NOMO-1 (cell line): Measurements from ENCODE around the gene TRIM29.

Experiments
- DNase-seq, 2 experiments: peaks; one replicate each; lab custom pipeline; 2025; ENCODE audit not compliant: unreplicated experiment in 2 of 2; lab: John Stamatoyannopoulos, UW

The TRIM29 gene

GRCh38 chr11:120124355-120124754, 13.6 kb downstream of the TRIM29 start:
- DNase-seq: no peak

- no peak for DNase-seq
Observed at GRCh38 chr11:120123946-120124345, 14.0 kb downstream of the TRIM29 start.

DNA sequence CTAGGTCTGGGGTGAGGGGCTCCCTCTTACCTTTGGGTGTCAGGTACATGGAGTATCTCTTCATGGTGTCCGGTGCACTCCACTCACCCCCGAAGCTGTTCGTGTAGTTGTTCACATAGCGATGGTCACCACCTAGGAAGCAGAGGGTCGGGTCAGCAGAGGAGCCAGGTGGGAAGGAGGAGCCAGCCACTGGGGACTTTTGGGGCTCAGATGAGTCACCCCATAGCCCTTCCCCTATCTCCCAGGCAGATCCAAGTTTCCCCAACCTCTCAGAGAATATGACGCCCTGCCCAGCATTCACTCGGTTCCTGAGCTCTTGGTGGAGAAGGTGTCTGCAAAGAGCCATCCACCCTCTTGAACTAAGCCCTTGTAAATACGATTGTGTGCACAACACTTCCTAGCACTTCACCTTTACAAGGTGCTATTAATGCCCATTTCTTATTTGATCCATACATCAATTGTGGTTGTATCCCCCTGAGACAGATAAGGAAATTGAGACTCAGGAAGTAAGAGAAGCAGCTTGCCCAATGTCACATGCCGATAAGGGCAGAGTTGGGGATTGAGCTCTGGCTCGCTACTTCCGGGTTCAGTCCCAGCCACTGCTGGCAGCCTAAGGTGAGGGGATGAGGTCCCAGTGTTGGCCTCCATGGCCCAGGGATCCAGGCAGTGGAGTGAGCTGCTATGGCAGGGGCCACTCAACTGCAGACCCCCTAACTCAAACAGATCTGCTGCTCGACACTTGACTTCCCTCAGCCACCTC, 14.8 kb downstream of the TRIM29 start:
- DNase-seq: no peak

- DNase-seq: no peak
Observed at GRCh38 chr11:120121914-120122473, 15.9 kb downstream of the TRIM29 start.

- DNase-seq: no peak
Observed at GRCh38 chr11:120121336-120121735, 16.6 kb downstream of the TRIM29 start.

GRCh38 chr11:120120805-120121335, 17.0 kb downstream of the TRIM29 start:
- DNase-seq: no peak

GRCh38 chr11:120119121-120119520, 18.8 kb downstream of the TRIM29 start:
- DNase-seq: no peak

DNA sequence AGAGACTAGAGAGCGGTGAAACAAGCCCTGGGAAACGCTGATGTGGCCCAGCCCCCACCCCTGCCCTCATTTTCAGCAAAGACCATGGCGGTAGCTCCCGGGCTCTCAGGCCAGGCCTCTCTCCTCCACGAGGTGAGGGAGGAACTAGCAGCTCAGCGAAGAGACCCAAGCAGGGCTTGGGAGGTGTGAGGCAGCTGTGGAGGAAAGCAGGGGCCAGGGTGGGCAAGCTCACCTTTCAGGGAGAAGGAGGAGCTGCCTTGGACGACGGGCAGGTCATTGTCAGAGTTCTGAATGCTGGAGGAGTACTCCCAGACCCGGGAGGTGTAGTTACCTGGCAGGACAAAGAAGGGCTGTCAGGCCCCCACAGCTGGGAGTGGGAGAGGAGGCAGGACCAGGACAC, 19.9 kb downstream of the TRIM29 start:
- no peak for DNase-seq

- no peak for DNase-seq
Observed at GRCh38 chr11:120116966-120117365, 20.9 kb downstream of the TRIM29 start.

DNA sequence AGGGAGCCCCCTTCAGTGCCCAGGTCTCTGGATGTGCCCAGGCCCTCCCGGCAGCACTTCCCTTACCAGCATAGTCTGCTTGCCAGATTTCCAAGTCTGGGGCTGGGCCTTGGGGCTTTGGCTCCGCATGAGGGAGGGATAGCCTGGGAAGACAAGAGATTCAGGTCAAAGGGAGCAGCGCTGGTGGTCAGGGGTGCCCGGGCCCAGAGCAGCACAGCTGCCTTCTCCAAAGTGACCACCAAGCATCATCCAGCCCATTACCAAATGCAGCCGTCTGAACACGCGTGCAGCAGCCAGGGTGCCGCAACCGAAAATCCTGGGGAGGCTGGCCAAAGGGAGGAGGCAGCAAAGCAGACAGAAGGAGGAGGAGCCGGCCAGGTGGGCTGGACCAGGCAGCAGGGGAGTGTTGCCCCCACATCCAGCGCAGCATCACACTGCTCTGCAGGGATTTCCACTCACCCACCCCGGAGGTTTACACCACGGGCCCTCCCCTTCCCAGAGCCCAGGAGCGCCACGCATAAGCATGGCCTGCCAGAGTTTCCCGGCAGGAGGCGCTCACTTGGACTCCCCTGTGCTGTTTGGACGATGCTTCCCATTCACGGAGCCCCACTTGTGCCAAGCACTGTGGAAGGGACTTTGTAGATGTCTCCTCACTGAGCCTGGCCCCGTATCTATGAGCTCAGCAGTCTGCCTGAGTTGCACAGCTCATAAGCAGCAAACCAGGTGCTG, 22.5 kb downstream of the TRIM29 start:
- DNase-seq: no peak

DNA sequence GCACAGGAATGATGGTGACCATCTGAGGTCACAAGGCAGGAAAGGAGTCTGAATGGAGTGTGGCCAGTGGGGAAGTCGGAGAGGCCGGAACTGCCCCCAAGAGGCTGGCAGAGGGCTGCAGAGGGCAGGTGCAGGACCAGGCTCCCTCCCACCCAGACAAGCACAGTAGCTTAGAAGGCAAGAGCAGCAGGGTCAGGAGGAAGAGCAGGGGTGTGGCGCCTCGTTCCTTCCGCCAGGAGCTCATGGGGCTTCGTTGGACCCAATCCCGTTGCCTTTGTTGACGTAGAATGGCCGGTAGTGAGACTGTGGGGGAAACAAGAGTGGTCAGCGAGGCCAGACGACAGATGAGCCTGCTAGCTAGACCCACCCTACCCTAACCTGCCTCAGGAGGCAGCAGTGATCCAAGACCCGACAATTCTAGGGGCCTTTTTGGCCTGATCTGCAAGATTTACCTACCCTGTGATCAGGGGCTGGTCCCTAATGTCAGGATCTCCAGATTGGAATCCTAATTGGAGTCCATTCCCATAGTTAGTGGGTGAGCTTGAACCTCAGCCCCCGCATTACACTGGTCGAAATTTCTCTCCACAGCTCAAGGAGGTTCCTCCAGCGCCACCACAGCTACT, 25.6 kb downstream of the TRIM29 start:
- no peak for DNase-seq

DNA sequence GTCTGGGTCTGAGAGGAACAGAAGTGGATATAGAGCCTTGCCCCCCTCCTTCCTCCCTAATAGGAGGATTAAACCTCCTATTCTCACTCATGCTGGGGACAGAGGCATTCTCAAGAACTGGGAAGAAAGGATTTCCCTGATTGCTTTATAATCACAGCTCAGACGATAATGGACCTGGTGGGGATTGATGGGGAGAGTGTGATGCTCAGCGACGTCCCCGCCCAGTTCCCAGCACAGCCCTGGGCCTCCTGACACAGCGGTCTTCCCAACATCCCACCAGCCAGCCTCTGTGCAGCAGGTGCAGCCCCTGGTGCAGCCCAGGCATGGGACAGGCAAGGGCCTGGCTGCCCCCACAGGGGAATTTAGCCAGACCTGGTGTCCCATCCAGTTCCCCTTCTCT, 28.4 kb downstream of the TRIM29 start:
- no peak for DNase-seq

GRCh38 chr11:120108785-120109168, 29.1 kb downstream of the TRIM29 start:
- no peak for DNase-seq

DNA sequence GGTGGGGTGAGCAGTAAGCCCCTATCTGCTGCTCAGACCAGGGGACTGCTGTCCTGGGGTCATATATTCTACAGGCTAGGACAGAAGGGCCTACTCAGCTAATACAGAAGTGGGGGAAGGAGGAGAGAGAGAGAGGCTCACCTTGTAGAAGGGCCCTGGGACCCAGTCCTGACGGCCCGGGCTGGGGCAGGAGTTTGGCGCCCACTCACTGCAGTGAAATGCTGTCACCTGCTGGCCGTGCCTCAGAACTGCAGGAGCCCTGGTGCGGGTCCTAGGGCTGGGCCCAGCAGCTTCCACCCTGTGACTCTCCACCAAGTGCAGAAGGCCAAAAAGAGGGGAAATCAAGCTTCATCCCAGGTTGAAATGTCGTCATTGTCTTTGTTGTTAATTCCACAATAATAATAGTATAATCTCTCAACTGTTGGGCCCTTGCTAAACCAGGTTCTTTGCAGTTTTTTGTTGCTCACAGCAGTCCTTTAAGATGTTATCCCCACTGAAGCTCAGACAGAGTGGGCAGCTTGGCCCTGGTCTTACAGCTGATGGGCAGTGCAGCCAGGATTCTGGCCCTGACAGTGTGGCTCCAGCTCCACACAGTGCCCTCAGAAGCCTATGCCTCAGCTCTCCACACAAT, 29.6 kb downstream of the TRIM29 start:
- DNase-seq: peak; percentile 39 to 48

DNA sequence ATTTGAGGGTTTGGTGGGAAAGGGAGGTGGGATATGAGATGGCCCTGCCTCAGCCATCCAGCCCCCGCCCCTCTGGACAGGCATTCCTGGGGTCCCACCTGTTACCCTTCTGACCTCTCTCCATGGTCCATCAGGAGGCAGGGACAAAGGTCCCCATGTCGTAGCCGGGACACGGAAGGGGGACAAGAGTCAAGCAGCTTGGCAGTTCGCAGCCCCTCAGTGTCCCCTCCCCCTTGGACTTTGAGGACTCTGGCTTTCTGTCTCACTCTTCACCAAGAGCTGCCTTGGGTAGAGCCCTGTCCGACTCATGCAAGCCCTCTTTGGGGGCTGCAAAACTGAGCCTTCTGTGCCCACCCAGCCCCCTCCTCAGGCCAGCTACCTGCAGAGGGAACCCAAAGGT, 30.2 kb downstream of the TRIM29 start:
- DNase-seq: no peak

GRCh38 chr11:120106354-120107150, 31.4 kb downstream of the TRIM29 start:
- no peak for DNase-seq

GRCh38 chr11:120105576-120105975, 32.3 kb downstream of the TRIM29 start:
- DNase-seq: no peak

DNA sequence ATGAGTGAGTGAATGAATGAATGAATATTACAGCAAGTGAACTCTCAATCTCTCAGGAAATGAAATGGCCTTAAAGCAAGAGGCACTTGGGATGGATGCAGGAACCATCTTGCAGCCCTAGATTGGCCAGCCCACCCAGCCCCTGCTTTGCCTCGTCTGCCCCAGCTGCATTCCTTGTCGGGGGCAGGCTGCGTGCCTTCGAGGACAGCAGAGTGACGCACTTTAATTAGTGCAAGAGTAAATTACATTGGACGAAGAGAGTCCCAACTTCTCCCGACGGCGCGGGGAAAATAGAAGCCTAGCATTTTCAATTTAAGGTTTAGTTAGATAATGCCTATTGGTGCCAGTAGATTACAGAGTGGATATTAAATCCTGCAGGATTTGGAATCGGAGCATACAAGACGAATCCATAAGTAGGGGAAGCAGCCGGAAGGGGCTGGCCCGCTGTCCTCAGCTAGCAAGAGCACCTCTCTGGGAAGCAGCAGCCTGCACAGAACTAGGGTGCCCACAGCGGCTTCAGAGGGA, 33.8 kb downstream of the TRIM29 start:
- no peak for DNase-seq

DNA sequence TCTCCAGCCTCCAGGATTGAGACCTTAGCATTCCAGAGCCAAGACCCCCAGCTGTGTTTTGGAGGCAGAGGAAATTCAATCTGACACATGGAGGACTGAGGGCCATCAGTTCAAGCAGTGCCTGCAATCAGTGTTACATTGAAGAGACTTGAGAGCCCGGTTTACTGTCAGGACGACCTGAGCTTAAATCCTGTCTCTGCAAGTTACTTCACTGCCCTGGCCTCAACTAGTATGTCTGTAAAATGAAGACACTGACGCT, 35.1 kb downstream of the TRIM29 start:
- no peak for DNase-seq
